ENCODE results near the gene HOXC12.

The HOXC12 gene

DNA sequence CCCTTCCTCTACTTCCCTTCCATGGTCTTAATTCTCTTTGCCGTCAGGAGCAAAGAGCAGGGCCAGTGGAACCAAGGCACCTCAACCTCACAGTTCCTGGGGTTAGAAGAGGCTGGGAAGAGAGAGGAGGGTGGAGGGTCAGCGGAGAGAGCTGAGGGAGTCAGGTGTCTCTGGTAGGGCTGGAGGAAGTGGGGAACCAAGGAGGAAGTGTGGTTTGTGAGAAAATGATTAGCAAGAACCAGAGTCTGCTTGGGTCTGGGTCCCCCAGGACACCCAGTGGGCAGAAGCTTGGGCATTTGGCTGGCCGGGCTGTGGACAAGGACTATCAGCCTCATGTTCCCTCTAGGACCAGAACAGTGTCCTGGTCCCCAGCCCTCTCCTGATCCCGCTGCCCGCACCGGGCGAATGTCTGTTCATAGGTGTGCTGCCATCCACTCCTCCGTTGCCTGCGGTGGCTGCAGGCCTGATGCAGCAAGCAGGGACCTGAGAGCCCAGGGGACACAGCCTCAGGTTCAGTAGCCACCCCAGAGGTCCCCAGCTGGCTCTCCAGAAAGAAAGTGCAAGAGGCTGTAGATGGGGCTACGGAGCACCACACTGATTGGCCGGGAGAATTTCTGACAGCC, 2.3 kb downstream of the HOXC12 start:
- DNase-seq (ENCODE audit: low spot score) = no peak

DNA sequence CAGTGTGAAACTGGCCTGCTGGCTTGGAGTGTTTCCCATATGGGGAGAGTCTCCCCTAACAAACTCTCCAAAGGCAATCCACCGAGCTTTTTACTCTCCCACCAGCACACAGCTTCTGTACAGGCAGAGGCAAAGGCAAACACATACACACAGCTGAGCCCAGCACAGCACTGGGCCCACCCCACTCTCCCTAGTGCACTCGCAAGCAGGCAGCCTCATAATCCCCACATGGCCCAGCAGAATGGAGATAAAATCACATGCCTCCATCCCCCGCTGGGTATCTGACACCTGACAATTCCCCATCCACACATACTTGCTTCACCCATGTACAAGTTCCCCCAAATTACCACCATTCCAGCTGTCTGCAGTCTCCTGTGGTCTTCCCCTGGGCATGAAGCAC, 3.4 kb downstream of the HOXC12 start:
- no peak for DNase-seq (ENCODE audit: low spot score)

DNA sequence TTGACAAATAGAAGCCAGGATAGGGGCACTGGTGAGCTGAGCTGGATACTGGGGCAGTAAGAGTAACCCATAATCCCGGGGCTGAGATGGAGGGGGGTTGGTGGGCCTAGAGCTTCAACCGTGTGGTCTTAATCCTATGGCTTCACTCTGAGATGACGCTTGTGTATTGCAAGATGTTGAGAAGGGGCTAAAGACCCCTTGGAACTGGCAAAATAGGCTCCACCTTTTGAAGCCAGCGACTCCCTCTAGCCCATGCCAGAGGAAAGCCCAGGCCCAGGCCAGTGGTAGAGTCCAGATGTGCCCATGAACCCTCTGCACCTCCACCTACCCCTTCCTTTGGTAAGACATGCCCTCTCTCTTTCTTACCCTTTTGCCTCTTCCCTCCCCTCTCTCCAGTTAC, 4.6 kb downstream of the HOXC12 start:
- DNase-seq (ENCODE audit: low spot score) = no peak

DNA sequence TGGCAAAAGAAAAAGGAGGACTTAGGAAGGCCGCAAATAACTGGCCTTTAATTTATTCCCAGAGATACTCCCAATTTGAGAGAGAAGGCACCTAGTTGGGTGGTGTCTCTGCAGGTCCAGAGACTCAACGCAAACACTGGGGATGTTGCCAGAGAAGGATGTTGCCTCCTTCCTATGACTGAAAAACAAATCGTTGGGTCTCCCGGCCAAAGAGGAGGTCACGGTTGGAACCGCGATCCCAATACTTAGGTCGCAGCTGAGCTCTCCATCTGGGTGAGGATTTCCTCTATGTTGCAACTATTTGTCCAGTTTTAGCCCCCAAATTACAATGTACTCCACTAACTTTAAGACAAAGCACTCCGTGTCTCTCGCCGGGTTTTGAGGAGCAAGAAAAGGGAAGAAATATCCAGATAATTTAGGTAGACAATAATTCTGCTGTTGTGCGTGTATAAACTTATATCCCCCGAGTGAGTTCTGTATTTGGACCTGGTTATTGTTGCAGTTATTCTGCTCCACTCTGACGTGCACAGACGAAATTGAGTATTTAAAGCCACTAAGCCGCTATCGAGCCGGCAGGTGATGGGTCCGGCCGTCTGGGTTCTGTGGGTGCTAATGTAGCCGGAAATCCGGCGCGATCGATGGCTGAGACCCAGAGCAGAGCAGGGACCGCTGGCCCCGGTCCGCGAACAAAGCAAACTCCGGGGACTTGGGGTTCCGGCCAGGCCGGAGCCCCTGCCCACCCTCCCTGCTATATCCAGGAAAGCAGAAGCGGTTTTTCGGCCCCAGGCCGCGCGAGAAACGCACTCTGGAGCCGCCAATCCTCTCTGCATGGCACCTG, 5.7 kb downstream of the HOXC12 start:
- no peak for DNase-seq (ENCODE audit: low spot score)

GRCh38 chr12:53961025-53961761, 6.5 kb downstream of the HOXC12 start:
- DNase-seq (ENCODE audit: low spot score) = no peak

DNA sequence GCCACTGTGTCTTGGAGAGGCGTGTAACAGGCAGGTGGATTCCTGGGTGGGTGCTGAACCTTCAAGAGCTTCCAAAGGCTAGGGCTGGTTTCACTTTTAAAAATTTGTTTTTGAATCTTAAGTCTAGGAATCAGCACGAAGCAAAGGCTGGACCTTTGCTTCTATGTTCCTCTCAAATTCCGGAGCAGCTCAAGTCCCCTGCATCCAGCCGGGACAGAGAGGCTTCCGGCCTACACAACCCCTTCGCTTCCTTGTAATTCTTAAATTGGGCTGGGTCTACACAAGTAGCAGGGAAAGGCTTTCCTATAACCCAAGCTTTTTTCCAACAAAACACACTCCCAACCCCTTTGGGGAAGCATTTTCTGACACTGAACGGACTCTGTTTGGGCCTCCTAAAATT, 8.3 kb downstream of the HOXC12 start:
- no peak for DNase-seq (ENCODE audit: low spot score)

GRCh38 chr12:53963434-53964314, 9.0 kb downstream of the HOXC12 start:
- DNase-seq (ENCODE audit: low spot score) = no peak

DNA sequence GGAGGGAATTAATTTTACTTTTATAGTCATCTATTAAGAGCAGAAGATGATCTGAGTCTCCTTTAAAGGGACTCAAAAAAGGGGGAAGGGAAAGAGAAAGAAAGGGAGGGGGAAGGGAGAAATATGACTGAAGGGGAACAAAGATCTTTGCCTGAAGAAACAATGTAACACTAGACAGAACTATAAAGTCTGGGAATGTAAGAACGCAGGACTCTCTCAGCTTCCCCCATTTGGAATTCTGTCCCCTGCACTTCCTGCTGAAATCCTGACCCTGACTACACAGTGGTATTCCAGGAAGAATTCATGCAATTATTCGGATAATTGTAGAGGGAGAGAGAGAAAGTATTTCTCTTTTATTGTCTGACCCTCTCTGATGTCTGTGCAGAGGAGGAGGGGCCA, 9.6 kb downstream of the HOXC12 start:
- DNase-seq (ENCODE audit: low spot score) = no peak

DNA sequence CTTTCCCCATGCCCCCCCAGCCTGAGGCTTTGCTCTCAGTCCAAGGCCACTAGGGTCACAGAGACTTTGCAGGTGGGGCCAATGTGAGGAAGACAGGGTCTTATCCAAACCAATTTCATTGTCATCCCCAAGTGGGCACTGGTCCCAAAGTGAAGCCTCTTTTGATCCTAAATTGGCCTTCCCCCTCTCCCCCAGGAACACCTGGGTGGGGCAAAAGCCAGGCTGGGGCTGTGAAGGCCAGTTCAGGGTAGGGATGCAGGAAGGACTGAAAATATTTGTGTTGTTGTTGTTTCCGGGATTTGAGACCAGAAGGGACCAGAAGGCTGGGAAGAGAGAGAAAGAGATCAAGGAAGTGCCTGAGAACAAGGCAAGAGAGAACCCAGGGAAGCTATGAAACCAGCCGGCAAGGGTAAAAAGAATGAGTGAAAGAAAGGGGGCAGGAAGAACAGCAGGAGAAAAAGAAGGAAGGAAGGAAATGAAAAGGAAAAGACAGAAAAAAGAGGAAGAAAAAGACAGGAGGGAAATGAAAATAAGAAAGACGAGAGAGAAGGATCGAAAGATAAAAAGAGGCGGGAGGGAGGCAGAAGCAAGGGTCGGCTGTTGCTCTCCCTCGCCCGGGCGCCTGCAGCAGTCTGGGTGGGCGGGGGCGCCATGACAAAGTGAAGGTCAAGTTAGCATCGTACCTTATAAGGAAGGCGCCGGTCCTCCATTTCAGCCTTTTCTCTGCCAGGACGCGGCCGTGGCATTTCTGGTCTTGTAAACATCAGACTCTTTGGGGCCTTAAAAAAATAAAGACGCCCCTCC, 10.8 kb downstream of the HOXC12 start:
- DNase-seq (ENCODE audit: low spot score) = no peak

- DNase-seq (ENCODE audit: low spot score) = no peak
These were observed 11.3 kb downstream of the HOXC12 start for GRCh38 chr12:53966085-53966384.

DNA sequence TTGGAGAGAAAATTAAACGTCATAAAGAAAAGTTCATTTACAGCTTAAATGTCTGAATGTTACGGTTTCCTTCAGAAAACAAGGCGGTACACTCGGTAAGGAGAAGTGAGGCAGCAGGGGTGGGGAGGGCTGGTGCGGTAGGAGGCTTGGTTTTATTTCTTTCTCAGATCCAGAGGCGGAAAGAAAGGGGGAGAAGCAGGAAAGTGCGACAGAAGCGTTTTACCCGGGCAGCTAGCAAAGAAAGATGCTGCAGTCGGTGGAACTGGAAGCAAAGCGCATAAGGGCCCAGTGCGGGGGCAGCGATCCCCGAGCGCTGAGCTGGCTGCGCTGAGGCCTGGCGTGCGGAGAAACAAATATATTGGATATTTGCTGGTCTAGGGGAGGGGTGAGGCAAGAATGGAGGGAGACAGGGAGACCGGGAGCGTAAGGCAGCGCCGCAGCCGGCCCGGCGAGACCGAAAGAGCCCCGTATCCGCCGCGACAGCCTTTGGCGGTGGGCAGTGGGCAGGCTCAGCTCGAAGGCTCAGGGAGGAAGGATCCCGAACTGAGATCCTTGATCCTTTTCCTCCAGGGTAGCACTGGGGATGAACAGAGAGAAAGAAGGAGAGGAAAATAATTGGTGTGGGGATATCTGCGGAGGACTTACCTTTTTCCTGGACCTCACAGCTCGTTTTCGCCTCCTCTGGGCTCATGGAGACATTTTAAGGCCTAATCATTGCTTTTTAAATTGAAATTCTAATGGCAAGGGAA, 11.9 kb downstream of the HOXC12 start:
- DNase-seq (ENCODE audit: low spot score) = no peak

- no peak for DNase-seq (ENCODE audit: low spot score)
These were observed 12.8 kb downstream of the HOXC12 start for GRCh38 chr12:53967421-53967925.

DNA sequence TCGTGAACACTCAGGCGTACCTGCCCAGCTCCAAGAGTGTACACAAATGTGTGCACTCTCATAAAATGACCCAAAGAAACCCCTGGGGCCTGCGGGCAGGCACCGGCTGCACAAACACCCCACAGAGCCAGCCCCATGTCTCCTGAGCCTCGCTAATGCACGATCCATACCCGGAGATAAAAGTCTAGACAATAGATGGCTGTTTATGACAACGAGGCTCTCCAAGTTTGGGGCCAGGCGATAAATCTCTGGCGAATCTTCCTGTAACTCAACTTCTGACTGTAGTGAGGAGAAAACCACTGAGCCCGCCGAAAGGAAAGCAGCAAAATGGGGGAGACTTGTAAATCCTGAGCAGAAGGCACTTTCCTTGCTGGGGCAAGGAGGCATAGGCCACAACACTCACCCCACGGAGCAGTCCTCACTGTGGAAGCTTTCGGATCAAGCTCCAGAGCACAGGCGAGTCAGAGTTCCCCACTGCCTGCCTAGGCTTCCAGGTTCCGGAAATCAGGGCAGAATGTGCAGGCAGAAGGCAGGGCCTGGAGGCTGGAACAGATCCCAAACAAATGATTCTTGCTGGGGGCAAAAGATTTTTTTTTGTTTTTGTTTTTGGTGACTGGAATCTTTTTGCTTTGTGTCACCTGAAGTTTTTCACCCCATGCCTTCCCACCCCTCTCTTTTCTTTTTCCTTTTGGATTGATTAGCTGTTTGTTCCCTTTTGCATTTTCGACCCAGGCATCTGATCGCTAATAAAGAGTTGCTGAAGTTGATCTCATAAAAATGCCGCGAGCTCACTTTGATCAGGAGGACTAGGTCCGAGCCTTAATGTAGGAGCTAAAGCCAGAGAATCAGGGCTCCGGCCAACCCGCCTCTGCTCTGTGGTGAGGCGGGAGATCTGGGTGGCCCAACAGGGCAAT, 13.8 kb downstream of the HOXC12 start:
- DNase-seq (ENCODE audit: low spot score) = no peak

DNA sequence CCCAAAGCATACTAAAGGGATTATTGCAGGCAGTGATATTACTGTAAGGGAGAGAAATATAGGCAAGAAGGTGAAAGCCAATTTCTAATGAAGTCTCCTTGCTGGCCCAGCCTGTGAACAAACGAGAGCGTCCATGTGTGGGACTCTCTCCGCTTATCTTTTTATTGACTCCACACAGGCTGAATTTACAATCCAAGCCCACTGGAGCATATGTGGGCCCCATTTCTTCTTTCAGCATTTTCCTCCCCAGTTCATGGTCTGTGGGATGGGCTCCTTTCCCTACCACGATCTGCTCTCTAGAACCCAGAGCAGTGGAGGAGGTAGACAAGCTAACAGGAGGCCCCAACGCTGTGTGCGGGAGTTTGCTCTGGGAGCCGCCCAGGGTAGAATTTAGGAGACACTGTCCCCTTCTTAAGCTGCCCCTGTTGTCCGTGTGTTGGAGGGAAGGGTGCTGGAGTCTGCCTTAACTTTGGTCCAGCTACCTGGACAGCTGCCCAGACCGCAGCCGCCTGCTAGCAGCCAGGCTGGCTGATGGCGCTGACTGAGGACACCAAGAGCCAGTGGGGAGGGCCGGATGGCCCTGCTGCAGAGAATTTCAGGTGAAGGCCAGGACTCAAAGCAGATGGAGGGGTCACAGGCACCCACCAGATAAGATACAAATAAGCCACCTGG, 15.0 kb downstream of the HOXC12 start:
- no peak for DNase-seq (ENCODE audit: low spot score)

DNA sequence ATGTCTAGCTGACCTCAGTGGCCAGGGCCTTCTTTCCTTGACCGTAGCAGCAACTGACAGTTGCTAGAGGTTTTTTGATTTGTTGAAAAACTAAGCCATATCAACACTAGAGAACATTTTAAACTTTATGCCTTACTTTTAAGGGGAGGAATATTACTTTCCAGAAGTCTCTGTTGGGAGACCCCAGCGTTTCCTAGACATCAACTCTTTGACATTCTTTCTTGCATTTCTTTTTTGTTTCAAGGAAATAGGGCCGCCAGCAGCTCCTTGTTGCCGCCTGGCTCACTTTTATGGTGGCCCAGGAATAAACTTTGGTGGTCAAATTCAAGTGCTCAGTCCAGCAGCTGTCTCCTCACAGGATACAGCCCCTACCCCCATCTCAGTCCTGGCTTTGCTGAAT, 15.7 kb downstream of the HOXC12 start:
- no peak for DNase-seq (ENCODE audit: low spot score)

GRCh38 chr12:53971129-53971528, 16.4 kb downstream of the HOXC12 start:
- DNase-seq (ENCODE audit: low spot score) = no peak

GRCh38 chr12:53971686-53972085, 17.0 kb downstream of the HOXC12 start:
- DNase-seq (ENCODE audit: low spot score) = no peak

DNA sequence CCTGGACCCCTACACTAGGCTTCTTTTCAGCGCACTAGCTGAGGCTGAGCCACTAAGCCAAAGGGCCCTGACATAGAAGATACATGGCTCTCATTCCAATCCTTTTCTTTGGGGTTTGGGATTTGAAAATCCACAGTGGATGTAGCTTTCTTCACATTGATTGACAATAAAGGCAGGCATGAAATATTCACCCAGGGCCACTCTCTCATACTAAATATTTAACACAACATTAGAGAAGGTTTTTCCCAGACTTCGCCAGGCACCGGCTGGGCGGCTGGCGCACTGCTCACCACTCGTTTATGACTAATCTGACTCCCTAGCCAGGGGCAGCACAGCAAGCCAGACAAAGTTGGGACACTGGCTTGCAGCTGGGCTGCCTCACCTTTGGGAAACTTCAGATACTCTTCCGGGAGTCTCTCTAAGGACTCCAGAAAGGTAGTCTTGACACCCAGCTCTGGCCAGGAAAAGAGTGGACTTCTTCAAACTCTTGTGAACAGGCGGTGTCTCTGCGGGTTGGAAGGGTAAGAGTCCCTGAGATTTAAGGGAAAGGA, 17.5 kb downstream of the HOXC12 start:
- DNase-seq (ENCODE audit: low spot score) = no peak
